Activated CD8-positive, alpha-beta memory T cell treated with anti-CD3 and anti-CD28 coated beads, Interleukin-2, amount 50 U/mL, for 1 hour (primary cell): Measurements from ENCODE around the gene YDJC.
"Not testable (repeated sequence)": the region's sequence is repeated elsewhere in the genome, so short reads cannot be mapped to it uniquely, and the experiment has no call there.

Experiments used
- DNase-seq: peaks from one replicate; pipeline ENCODE4 v3.0.0-alpha.2; 2020; ENCODE audit errors: extremely low read depth

Gene YDJC

DNA sequence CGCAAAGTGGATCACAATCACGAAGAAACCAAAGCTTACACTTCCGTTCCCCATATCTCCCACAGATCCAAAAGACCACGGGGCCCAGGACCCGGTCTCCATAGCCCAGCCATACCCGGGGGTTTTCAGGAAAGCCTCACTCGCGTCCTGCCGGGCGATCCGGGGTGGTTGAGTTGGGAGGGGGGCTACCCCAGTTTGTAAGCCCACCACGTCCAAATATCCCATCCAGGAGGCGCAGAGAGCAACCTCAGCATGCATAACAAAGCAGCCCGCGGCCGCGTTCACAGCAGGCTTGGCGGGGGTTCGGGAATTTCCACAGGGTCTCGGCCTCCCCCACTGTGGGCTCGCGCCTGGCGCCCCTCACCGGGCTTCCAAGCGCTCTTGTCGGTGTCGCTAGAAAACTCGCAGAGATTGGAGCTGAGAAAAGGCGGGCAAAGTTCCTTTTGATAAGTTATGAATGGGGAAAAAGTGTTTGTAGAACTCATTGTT is 21.7 kb upstream of the YDJC start:
- no peak for DNase-seq

DNA sequence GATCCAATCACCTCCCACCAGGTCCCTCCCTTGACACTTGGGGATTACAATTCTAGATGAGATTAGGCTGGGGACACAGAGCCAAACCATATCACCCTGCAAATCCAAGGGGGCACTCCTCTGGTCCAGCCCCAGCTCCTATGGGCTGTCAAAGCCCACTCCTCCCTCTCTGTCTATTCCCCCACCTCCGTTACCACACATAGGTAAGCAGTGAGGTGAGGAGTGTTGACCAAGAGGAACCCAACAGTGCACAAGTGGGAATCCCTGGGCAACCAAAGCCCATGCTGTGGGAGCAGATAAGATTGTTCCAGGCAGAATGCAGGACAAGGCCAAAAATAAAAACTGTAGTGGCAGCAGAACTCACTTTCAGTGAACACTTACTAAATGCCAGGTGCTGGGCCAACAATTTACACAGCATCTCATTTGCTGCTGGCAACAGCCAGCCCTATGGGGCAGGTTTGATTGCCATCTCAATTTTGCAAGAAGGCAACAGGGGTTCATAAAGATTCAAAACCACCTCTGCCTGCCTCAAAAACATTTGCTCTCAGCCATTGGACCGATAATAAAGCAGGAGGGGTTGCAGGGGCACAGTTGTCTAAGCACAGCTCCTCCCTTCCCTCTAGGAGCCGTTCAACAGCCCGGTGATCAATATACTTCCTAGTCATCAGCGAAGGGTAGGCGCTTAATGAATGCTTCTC is 21.1 kb upstream of the YDJC start:
- DNase-seq = no peak

DNA sequence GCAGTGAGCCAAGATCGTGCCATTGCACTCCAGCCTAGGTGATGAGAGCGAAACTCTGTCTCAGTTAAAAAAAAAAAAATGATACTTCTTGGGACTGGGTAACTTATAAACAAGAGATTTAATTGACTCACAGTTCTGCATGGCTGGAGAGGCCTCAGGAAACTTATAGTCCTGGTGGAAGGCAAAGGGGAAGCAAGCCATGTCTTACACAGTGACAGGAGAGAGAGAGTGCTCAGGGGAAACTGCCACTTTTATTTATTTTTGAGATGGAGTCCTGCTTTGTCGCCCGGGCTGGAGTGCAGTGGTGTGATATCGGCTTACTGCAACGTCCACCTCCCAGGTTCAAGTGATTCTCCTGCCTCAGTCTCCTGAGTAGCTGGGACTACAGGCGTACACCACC is 20.5 kb upstream of the YDJC start:
- DNase-seq = no peak

DNA sequence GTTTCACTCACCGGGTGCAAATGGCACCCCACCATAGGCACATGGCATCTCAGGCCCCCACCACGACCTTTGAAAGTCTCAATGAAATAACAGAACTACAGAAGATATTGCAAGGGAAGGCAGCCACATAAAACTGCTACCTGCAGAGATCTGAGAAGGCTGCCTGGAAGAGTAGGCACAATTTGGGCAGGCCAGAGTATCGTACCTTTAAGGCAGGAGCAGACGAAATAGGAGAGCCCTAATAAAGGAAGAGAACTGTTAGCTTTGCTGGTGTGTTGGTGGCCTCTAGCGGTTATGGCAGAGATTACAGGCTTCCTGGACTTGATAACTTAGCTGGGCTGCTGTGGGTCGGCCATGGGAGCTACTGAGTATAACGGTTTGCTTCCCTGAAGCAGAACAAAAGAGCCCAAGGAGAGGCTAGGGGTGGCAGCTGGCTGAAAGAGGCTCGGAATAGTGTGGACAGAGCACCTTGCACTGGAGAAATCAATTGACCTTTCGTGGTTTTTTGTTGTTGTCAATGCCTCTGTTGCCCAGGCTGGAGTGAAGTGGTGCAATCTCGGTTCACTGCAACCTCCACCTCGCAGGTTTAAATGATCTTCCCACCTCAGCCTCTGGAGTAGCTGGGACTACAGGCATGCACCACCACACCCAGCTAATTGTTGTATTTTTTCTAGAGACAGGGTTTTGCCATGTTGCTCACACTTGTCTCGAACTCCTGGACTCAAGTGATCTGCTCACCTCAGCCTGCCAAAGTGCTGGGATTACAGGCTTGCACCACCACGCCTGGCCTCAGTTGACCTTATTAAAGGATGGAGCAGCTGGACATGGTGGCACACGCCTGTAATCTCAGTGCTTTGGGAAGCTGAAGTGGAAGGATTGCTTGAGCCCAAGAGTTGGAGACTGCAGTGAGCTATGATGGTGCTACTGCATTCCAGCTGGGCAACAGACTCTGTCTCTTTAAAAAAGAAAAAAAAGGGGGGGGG is 17.1 kb upstream of the YDJC start:
- peak; percentile 52 for DNase-seq

DNA sequence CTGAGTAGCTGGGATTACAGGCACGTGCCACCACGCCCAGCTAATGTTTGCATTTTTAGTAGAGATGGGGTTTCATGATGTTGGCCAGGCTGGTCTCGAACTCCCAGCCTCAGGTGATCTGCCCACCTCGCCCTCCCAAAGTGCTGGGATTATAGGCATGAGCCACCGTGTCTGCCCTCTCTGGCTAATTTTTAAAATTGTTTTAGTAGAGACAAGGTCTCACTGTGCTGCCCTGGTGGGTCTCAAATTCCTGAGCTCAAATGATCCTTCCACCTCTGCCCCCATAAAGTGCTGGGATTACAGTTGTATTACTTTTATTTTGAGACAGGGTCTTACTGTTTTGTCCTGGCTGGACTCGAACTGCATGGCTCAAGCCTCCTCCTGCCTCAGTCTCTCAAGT is 15.7 kb upstream of the YDJC start:
- not testable (repeated sequence) for DNase-seq

DNA sequence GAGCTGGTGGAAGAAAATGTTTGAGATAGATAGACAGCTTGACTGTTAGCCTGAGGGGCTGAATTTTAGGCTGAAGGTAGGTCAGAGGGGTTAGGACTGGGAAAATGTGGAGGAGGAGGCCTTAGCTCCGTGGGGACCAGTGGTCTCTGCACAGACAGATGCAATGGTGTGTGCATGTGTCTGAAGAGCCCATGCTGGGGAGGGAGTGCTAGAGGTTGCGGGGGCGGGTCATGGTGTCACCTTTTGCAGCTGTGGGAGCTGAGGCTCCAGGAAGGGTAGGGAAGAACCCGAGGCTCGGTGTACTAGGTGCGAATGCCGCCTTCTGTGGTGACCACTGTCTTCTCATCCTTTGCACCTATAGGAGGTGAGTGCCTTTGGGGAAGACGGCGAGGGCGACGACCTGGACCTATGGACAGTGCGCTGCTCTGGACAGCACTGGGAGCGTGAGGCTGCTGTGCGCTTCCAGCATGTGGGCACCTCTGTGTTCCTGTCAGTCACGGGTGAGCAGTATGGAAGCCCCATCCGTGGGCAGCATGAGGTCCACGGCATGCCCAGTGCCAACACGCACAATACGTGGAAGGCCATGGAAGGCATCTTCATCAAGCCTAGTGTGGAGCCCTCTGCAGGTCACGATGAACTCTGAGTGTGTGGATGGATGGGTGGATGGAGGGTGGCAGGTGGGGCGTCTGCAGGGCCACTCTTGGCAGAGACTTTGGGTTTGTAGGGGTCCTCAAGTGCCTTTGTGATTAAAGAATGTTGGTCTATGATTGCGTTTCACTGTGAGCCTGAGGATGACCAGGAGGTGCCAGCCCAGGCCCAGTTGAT is 13.9 kb upstream of the YDJC start:
- DNase-seq = no peak

DNA sequence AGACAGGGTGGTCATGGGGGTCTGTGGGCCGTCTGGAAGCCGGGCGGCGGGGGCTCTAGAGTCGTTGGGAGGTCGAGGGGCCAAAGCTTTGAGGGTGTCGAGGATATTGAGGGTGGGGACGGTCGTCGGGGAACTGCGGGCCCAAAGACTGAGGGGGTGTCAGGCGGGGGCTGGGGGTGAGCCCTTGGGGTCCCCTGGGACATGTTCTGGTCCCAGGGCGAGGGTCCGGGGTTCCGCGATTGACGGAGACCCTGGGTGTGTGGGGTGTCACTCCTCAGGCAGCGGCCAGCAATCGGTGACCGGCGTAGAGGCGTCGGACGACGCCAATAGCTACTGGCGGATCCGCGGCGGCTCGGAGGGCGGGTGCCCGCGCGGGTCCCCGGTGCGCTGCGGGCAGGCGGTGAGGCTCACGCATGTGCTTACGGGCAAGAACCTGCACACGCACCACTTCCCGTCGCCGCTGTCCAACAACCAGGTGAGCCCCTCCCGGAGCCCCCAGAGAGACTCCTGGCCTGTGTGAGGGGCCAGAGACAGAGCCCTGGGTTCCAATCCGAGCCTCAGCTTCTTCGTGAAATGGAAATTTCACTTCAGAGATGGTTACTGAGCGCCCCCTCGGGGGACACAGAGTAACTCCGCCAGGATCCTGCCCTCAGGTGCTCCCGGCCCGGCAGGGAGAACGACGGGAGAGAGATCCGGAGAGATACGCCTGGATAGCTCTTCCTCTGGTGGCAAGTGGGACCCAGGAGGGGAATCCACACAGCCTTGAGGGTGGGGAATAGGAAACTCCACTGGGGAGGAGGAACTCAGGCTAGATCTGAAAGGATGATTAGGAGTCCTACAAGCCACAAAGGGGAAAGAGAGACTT is 13.0 kb upstream of the YDJC start:
- DNase-seq = no peak

DNA sequence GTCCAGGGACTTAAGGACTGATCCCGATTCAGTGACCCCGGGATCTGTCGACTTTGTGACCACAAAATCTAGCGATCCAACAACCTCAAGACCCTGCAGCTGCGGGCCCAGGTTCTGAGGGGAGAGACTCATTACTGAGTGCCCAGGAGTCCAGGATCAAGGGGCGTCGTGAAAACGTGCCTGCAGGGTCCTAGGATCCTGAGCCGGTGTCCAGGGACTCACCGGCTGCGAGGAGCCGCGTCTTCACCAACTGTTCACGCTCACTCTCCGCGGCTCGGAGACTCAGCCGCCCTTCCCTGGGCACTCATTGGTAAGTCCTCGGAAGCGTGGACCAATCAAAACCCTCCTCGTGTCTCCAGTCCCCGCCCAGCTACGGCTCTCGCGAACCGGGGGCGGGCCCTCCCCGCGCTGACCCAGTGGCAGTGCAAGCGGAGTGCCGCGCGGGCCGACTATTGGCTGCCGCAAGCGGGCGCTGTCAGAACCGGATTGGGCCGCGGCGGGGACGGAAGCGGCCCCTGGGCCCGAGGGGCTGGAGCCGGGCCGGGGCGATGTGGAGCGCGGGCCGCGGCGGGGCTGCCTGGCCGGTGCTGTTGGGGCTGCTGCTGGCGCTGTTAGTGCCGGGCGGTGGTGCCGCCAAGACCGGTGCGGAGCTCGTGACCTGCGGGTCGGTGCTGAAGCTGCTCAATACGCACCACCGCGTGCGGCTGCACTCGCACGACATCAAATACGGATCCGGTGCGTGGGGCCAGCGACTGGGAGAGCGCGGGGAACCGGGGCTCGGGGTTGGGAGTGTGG is 12.2 kb upstream of the YDJC start, which contains the start of gene SDF2L1:
SDF2L1 (plus strand) TSS at position 514 of the 795 bp plus-strand sequence; CDS start at position 549, 35 bp downstream.
- DNase-seq = peak; percentile 90

DNA sequence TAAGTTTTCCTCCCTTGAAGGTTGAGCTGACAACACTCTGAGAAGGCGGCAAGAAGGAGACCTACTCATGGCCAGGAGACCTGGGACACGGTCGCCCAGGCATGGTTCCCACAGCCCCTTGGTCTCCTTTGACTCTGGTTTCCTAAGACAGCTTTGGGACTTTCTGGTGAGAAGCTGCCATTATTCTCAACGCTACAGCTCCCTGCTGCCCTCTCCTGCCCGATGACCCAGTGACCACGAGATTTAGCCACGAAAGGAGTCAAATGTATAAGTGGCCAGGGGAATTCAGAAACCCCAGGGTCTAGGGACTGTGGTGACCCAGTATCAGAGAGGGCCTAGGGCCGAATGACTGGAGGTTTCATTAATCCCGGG is 11.6 kb upstream of the YDJC start:
- no peak for DNase-seq

DNA sequence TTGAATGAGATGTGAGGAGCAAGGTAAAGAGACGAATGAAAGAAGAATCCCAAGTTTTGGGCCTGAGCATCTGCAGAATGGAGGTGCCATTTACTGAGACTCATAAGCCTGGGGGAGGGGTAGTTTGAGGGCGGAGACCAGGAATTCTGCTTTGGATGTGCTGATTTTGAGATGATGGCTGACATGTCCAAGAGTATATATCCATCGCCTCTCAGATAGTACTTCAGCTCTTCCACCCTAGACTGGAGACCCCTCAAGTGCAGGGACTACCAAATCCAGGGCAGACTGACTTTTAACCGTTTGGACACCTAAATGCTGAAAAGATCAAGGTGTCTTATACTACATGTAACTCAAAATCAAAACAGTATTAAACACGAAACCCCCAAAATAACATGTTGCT is 11.0 kb upstream of the YDJC start:
- no peak for DNase-seq

DNA sequence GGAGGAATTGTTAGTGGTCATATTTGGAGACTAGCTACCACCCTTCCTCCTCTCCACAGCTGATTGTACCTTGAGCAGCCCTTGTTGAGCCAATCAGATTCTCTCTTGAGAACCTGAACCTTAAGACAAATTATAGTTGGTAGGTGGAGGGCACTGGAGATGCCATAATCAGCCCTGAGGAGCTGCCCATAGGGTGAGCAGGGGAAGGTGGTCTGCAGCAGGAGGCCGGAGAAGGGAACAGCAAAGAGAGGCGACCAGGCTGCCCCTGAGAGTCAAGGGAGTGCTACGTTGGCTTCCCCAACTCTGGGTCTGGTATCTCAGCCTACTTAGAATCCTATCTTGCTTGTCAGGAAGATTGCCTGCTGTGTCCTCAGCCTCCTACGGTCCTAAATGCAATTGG is 9.5 kb upstream of the YDJC start:
- DNase-seq = no peak

DNA sequence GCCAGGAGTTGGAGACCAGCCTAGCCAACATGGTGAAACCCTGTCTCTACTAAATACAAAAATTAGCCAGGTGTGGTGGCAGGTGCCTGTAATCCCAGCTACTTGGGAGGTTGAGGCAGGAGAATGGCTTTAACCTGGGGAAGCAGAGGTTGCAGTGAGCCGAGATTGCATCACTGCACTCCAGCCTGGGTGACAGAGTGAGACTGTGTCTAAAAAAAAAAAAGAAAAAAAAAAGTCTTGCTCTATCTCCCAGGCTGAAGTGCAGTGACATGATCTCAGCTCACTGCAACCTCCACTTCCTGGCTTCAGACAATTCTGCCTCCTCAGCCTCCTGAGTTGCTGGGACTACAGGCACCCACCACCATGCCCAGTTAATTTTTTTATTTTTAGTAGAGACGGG is 7.6 kb upstream of the YDJC start:
- not testable (repeated sequence) for DNase-seq

DNA sequence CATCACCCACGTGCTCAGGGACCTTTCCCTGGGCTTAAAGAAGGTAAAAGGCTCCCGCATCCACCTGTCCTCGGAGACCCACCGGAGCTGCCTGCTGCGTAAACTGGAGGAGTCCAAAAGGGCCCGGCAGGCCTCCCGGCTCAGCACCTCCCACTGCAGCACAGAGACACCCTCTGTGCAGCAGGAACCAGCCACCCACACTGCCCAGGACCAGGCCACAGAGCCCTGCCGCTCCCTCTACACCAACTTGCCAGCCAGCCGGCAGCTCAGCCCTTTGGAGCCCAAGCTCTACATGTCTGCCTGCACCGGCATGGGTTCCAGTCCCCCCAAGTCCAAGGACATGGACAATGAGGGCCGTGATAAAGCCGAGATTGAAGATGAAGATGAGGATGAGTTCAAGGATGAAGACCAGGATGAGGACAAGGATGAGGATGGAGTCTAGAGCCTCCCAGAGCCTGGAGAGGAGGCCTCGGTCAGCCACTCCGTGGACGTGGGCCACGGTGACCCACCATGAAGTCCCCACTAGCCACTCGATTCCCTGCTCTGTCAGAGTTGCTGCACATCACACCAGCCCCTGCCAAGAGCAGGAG is 6.9 kb upstream of the YDJC start:
- no peak for DNase-seq

DNA sequence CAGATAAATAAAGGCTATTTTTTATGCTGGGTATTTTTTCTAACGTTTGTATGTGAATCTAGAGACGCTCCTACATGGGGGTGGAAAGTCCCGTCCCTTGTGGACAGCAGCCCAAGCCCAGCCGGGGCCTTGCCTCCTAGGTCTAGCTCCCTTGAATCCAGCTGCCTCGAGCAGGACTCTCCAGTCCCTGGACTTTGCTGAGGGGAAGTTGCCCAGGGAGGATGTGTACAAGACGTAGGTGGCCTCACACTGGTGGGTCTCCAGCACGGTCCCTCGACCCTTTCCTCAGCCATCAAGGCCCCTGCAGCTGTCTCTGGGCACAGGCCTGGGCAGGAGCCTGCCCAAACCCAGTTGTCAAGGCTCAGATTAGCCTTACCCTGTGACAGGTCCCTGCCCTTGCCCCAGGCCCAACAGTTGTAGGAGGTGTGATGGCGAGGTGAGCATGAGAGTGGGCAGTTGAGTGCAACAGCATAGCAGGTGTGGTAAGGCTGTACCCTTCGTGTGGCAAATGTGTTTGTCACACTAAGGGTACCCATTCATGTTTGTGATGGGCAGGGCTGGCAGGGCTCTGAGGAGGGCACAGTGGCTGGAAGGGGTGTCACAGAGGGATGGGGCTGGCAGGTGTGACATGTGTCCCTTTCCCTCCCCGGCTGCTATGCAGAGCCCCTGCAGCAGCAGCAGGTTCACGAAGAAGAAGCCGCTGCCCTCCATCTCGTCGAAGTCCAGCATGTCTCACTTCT is 6.1 kb upstream of the YDJC start:
- no peak for DNase-seq

DNA sequence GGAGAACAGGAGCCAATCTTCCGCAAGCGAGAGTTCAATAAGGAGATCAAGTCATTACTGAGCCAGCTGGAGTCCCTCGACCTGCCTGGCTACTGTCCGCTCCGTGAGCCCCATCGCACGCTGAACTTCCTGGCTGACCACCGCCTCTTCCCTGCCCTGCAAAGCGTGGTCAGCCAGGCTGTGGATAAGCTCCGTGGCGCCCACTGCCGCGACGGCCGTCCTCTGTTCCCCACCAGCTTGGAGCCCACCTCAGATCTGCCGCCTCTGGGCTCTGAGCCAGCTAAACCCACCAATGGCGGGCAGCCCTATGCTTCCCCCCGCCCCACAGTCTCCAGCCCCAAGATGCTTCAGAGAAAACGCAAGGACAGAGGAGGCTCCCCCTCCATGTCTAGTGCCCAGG is 5.0 kb upstream of the YDJC start:
- DNase-seq = no peak

DNA sequence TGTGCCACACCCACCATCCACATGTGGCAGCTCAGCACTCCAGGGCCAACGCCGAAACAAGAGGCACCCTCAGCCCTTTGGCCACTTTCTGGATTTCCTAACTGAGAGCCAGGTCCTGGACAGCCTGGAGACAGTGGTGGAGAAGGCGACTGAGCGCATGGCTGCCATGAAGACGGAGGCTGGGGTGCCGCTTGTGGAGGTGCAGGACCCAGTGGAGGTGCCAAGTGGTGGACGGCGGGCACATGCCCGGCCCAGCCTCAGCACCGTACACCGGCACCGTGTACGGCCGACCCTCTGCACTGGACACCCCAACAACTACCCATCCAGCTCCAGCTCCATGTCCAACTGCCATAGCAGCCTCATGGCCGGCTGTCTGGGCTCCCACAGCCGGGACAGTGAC is 4.3 kb upstream of the YDJC start:
- DNase-seq = no peak

DNA sequence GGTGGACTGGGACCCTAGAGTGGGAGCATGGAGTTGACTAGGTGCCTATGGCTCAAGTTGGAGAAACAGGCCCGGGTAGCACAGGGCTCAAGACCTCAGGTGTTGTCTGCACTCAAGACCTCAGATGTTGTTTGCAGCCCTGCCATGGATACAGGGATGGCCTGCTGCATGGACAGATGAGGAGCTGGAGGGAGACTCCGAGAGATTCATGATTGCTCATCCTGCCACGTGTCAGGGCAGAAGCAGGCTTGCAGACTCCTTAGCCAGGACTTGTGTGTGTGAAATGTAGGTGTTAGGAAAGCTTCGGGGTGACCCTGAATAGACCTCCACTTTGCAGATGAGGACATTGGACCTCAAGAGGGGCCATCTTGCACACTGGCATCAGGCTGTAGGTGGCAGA is 3.7 kb upstream of the YDJC start:
- DNase-seq = no peak

DNA sequence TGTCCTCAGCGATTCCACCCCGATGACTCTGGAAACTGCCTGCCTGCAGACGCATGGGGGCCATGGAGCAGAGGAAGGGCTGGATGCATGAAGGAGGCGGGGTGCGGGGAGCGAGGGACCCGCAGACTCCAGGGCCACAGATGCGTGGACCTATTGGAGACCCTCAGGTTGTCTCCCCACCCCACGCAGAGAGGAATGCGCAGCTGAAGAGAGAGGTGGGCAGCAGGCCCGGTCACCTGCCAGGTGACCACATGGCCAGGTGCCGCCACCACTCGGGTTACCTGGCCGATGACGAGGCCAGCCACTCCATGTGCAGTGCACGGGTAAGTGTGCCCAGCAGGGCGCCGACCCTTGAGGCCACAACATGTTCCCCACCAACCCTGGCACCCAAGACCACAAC is 3.1 kb upstream of the YDJC start:
- no peak for DNase-seq

DNA sequence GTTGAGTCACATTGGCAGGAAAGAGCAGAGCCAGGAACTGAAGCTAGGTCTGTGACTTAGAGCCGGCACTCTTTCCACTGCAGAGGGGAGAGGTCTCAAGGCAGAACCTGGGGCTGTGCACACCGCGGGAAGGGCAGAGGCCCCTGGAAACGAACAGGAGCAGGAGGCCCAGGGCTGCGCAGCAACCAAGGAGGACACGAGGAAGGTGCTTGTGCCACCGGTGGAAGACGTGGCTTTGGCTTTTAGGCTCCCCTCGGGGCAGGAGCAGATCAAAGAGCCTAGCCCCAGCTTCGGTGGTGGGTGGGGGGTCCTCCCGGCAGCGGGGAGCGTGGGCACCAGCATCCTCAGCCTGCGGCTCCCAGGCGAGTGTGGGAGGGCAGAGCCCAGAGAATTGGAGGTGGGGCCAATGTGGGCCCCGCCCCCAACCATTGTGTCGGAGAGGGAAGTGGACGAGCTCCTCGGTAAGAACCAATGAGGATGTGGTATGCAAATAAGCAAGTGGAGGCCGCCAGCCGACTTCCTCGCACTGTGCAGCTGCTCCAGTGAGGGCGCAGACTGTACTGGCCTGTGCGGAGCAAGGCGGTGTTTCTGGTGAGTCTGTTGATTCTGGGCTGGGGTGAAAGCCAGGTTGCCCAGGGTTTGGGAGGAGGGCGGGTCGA is 2.5 kb upstream of the YDJC start, which contains the start of gene CCDC116:
CCDC116 (plus strand) TSS at position 524 of the 659 bp plus-strand sequence. CDS start 422 bp downstream, outside the sequence.
- no peak for DNase-seq
